GM18519 (cell line): Measurements from ENCODE around the gene CD53.
"Not testable (repeated sequence)": the region's sequence is repeated elsewhere in the genome, so short reads cannot be mapped to it uniquely, and the experiment has no call there.

ENCODE experiments used
- ATAC-seq: cut with Tn5 transposase; IDR thresholded peaks from one replicate; pipeline ENCODE4 v1.9.1; 2021; ENCODE audit warnings: mild to moderate bottlenecking, moderate library complexity; ENCODE audit not compliant: unreplicated experiment, low FRiP score

The CD53 gene

GRCh38 chr1:110914676-110915075 lies 41.7 kb downstream of the CD53 start:
- no peak for ATAC-seq

GRCh38 chr1:110915804-110916203 lies 42.9 kb downstream of the CD53 start:
- no peak for ATAC-seq

- no peak for ATAC-seq
Observed at GRCh38 chr1:110916274-110916668, 43.3 kb downstream of the CD53 start.

GRCh38 chr1:110916669-110917306 lies 43.8 kb downstream of the CD53 start:
- no peak for ATAC-seq

GRCh38 chr1:110918016-110918415 lies 45.1 kb downstream of the CD53 start:
- no peak for ATAC-seq

- ATAC-seq: no peak
Observed at GRCh38 chr1:110921953-110922352, 49.0 kb downstream of the CD53 start.

- no peak for ATAC-seq
Observed at GRCh38 chr1:110927484-110928075, 54.6 kb downstream of the CD53 start.

GRCh38 chr1:110928191-110928590 lies 55.2 kb downstream of the CD53 start:
- no peak for ATAC-seq

GRCh38 chr1:110928904-110929303 lies 56.0 kb downstream of the CD53 start:
- ATAC-seq: no peak

GRCh38 chr1:110931097-110931496 lies 58.1 kb downstream of the CD53 start:
- not testable (repeated sequence) for ATAC-seq

GRCh38 chr1:110936567-110936966 lies 63.6 kb downstream of the CD53 start:
- no peak for ATAC-seq

GRCh38 chr1:110944806-110945205 lies 71.9 kb downstream of the CD53 start:
- no peak for ATAC-seq

- no peak for ATAC-seq
Observed at GRCh38 chr1:110945626-110946025, 72.7 kb downstream of the CD53 start.

- no peak for ATAC-seq
Observed at GRCh38 chr1:110948038-110948810, 75.3 kb downstream of the CD53 start.
